Measurements from ENCODE around the gene GPR108. TPM values are rescaled to one million over a fixed set of nuclear protein-coding genes. Genes with fewer than 3 reads are reported as not detected.
"Not testable (repeated sequence)": the region's sequence is repeated elsewhere in the genome, so short reads cannot be mapped to it uniquely, and the experiment has no call there.

The GPR108 gene
- total RNA-seq, 1 donor from 2014 or later: 57.6 TPM

GRCh38 chr19:6754136-6754535 is 16.8 kb upstream of the GPR108 start:
- Histone ChIP-seq H3K36me3 (peaks cover 32% of the 10 kb centered on the region in 2 donors), H3K27ac (no peak overlapping the region), H3K27me3 (no peaks in the 10 kb centered on the region), H3K9me3 (no peaks in the 10 kb centered on the region), H3K4me1 (peaks cover 0 to 8% of the 10 kb centered on the region in 2 donors), H3K4me3 (no peak overlapping the region)
- DNase-seq (ENCODE audit: low spot score in 2 of 2): no peak
- intact Hi-C loops (cut with DNase I): loop anchor here (5.0 kb wide), 1 partner anchor 108 kb away; no protein-coding TSS in a partner anchor
- TF ChIP-seq, protein P1, sequence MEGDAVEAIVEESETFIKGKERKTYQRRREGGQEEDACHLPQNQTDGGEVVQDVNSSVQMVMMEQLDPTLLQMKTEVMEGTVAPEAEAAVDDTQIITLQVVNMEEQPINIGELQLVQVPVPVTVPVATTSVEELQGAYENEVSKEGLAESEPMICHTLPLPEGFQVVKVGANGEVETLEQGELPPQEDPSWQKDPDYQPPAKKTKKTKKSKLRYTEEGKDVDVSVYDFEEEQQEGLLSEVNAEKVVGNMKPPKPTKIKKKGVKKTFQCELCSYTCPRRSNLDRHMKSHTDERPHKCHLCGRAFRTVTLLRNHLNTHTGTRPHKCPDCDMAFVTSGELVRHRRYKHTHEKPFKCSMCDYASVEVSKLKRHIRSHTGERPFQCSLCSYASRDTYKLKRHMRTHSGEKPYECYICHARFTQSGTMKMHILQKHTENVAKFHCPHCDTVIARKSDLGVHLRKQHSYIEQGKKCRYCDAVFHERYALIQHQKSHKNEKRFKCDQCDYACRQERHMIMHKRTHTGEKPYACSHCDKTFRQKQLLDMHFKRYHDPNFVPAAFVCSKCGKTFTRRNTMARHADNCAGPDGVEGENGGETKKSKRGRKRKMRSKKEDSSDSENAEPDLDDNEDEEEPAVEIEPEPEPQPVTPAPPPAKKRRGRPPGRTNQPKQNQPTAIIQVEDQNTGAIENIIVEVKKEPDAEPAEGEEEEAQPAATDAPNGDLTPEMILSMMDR (IDR thresholded peaks at IDR 0.05): no peak

DNA sequence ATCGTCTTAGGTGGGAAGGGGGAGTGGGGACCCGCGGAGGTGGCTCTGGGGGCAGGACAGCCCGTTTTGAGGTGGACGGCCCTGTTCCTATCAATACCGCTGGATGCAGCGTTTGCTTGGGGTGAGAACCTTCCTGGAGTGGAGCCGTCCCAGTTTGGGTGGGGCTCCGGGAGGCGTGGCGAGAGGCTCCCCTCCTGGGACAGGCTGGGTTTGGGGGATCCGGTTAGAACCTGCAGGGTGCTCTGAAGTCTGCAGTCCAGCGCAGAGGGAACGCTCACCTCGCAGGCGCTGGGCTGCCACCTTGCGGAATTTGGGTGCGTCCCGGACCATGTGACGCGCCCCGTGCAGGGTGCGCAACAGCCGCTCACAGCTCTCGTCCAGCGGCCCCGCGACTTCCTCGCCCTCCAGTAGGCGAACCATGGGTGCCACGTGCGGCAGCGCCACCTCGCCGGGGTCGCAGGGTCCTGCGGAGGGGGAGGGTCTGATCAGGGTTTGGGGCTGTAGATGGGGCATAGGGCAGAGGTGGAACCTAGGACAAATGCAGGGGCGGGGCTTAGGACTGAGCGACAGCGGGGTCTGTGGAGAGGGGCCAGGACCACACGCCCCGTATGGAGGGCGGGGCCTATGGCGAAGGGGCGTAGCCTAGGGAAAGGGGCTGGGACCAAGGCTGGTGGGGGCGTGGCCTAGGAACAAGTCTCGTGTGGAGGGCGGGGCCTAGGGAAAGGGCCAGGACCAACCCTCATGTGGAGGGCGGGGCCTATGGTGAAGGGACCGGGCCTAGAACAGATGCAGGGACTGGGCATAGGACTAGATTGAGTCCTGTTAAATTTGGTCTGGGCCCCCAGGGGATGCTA is 16.0 kb upstream of the GPR108 start:
- Histone ChIP-seq H3K4me3 (peak overlapping the region; percentile 51 to 57), H3K36me3 (peaks cover 37 to 39% of the 10 kb centered on the region in 2 donors), H3K4me1 (peaks cover 0 to 8% of the 10 kb centered on the region in 2 donors), H3K9me3 (no peaks in the 10 kb centered on the region), H3K27ac (peak overlapping the region; percentile 29 to 43), H3K27me3 (no peaks in the 10 kb centered on the region)
- intact Hi-C loops (cut with DNase I): loop anchor here (1.0 to 5.0 kb wide), 2 partner anchors 16 to 109 kb away; partner anchors contain the start of gene GPR108
- DNase-seq (ENCODE audit: low spot score in 2 of 2): peak in 1 of 2 donors; percentile 88
- TF ChIP-seq, protein P1 (IDR thresholded peaks at IDR 0.05): peak; percentile 48 to 66 (median 54)

GRCh38 chr19:6752256-6753177 is 15.1 kb upstream of the GPR108 start:
- Histone ChIP-seq H3K4me3 (peak overlapping the region; percentile 51 to 57), H3K27me3 (no peaks in the 10 kb centered on the region), H3K36me3 (peaks cover 45 to 48% of the 10 kb centered on the region in 2 donors), H3K4me1 (peaks cover 0 to 8% of the 10 kb centered on the region in 2 donors), H3K9me3 (no peaks in the 10 kb centered on the region), H3K27ac (peak overlapping the region in 1 of 2 donors; percentile 29)
- TF ChIP-seq, protein P1 (IDR thresholded peaks at IDR 0.05): no peak
- no peak for DNase-seq (ENCODE audit: low spot score in 2 of 2)
- intact Hi-C loops (cut with DNase I): loop anchor here (1.0 to 5.0 kb wide), 2 partner anchors 15 to 110 kb away; partner anchors contain the start of gene GPR108

DNA sequence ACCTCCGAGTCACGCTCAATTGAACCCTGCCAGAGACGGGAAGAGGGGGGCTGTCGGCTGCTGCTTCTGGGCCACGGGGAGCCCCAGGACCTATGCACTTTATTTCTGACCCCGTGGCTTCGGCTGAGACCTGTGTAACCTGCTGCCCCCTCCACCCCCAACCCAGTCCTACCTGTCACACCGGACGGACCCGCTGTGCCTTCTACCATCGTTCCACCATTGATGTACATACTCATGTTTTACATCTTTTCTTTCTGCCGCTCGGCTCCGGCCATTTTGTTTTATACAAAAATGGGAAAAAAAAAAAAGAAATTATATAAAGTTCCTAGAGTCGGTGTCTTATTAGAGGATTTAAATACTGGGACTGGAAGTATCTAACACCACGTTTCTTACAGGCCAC is 13.8 kb upstream of the GPR108 start:
- H3K4me1 ChIP-seq: peaks cover 0 to 8% of the 10 kb centered on the region in 2 donors
- H3K36me3 ChIP-seq: peaks cover 58 to 61% of the 10 kb centered on the region in 2 donors
- H3K4me3 ChIP-seq: no peak overlapping the region
- H3K27ac ChIP-seq: no peak overlapping the region
- H3K27me3 ChIP-seq: no peaks in the 10 kb centered on the region
- intact Hi-C loops (cut with DNase I): loop anchor here (5.0 kb wide), 1 partner anchor 111 kb away; no protein-coding TSS in a partner anchor
- H3K9me3 ChIP-seq: no peaks in the 10 kb centered on the region
- no peak for DNase-seq (ENCODE audit: low spot score in 2 of 2)
- TF ChIP-seq, protein P1 (IDR thresholded peaks at IDR 0.05): no peak

DNA sequence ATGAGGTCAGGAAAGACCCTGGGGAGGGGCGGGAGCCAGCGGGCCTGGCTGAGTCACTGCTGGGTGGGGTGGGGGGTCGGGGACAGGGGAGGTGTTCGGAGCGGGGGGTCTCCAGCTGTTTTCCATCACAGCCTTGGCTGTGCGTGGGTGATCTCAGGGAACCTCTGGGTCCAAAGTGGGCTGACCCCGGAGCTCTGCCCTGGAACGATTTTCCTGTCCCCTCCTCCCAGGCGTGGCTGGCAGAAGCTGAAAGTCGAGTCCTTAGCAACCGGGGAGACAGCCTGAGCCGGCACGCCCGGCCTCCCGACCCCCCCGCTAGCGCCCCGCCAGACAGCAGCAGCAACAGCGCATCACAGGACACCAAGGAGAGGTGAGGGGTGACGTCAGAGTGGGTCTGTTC is 12.7 kb upstream of the GPR108 start:
- H3K4me3 ChIP-seq: no peak overlapping the region
- H3K36me3 ChIP-seq: peaks cover 59 to 69% of the 10 kb centered on the region in 2 donors
- intact Hi-C loops (cut with DNase I): loop anchor here (5.0 kb wide), 1 partner anchor 112 kb away; no protein-coding TSS in a partner anchor
- no peak for DNase-seq (ENCODE audit: low spot score in 2 of 2)
- no peaks in the 10 kb centered on the region for H3K9me3 ChIP-seq
- peaks cover 5 to 13% of the 10 kb centered on the region in 2 donors for H3K4me1 ChIP-seq
- TF ChIP-seq, protein P1 (IDR thresholded peaks at IDR 0.05): no peak
- H3K27ac ChIP-seq: no peak overlapping the region
- no peaks in the 10 kb centered on the region for H3K27me3 ChIP-seq

DNA sequence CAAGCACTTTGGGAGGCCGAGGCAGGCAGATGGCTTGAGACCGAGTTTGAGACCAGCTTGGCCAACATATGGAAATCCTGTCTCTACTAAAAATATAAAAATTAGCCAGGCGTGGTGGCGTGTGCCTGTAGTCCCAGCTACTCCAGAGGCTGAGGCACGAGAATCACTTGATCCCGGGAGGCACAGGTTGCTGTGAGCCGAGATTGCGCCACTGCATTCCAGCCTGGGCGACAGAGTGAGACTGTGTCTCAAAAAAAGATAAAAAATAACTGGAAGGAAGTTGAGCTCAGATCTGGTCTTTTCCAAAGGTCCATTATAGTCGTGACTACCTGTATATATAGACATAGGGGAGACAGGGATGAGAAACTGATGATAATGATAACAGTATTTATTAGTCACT is 11.2 kb upstream of the GPR108 start:
- intact Hi-C loops (cut with DNase I): loop anchor here (10.0 kb wide), 2 partner anchors 844 to 1076 kb away; partner anchors contain the start of genes NDUFA11 and VMAC
- H3K27ac ChIP-seq: not testable (repeated sequence)
- peaks cover 5 to 29% of the 10 kb centered on the region in 2 donors for H3K4me1 ChIP-seq

More for the DNA sequence above, 11.2 kb upstream of the GPR108 start:
- not testable (repeated sequence) for DNase-seq (ENCODE audit: low spot score in 2 of 2); H3K27me3 ChIP-seq; H3K9me3 ChIP-seq; H3K4me3 ChIP-seq
- H3K36me3 ChIP-seq: peaks cover 61 to 74% of the 10 kb centered on the region in 2 donors

Measured in ascending aorta (tissue), 2 donors.